Measurements from ENCODE around the gene GPR18.

The GPR18 gene

GRCh38 chr13:99206226-99206625, 52.0 kb downstream of the GPR18 start:
- DNase-seq: no peak

GRCh38 chr13:99205621-99206220, 52.5 kb downstream of the GPR18 start:
- no peak for DNase-seq
